GM18870 (cell line): ENCODE data around the gene AATK.
"Not testable (repeated sequence)": the region's sequence is repeated elsewhere in the genome, so short reads cannot be mapped to it uniquely, and the experiment has no call there.

ENCODE experiments used
- ATAC-seq: cut with Tn5 transposase; IDR thresholded peaks from one replicate; pipeline ENCODE4 v1.9.1; 2021; ENCODE audit warnings: moderate library complexity; ENCODE audit not compliant: unreplicated experiment

AATK gene

DNA sequence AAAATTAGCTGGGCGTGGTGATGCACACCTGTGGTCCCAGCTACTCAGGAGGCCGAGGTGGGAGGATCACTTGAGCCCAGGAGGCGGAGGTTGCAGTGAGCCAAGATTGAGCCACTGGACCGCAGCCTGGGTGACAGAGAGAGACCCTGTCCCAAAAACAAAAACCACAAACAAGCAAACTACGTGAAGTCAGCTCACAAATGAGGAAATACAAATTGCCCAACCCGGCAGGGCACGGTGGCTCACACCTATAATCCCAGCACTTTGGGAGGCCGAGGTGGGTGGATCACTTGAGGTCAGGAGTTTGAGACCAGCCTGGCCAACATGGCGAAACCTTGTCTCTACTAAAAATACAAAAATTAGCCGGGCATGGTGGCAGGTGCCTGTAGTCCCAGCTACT is 19.8 kb downstream of the AATK start:
- not testable (repeated sequence) for ATAC-seq

DNA sequence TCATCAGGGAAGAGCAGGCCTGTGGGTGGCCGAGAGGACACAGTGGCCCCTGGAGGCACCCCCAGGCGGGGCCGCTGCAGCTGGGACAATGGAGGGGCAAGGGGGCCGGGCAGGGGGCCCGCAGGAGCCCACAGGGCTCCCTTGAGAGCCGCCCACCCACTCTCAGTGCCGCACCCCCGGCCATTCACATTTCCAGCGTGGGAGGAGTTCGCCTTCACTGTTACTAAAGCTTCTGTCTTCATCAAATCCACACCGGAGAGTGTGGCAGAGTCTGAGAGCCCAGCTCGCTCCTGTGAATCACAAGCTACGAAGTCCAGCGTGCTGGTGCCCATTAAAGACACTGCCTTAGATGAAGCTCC is 21.6 kb downstream of the AATK start:
- no peak for ATAC-seq

DNA sequence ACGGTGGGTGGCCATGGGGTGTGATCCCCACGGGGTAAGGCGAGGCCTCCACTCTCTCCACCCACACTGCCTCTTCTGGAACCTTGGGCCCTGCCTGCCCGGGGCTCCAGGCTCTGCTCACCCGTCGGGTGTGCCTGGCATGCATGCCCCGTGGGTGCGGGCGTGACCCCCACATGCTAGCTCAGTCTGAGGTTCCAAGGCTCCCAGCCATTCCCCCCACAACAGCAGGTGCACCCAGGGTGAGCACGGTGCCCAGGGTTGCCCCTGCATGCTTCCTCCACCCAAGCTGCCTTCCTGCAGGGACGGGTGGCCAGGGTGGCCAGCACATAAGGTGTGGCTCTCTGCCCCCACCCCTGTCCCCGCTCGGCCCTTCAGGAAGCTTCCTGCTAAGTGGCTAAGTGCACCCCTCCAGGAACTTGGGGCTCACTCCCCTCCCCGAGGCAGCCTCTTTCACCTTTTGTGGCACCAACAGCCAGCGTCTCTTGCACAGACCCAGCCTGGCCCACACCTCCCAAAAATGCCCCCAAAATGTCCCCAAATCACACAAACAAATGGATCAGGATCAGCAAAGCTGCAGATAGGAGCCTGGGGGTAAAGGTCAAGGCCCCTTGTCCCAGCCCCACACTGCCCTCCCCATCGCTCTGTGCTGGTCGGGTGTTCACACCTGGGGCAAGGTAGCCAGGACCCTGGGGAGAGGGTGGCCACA is 22.2 kb downstream of the AATK start:
- no peak for ATAC-seq

DNA sequence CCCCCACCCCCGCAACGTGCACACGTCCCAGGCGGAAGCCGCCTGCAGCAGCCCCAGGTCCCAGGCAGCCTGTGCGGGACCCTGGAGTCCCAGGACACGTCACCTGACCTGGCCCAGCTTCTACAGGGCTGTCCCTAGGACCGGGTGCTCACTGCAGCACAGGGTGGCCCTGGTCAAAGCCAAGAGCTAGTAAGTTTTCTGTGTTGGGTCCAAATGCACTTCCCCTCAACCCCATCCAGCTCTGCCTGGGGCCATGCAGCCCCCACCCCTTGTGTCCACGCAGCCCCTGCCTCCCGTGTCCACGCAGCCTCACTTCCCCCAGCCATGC is 22.9 kb downstream of the AATK start:
- ATAC-seq, result no peak

DNA sequence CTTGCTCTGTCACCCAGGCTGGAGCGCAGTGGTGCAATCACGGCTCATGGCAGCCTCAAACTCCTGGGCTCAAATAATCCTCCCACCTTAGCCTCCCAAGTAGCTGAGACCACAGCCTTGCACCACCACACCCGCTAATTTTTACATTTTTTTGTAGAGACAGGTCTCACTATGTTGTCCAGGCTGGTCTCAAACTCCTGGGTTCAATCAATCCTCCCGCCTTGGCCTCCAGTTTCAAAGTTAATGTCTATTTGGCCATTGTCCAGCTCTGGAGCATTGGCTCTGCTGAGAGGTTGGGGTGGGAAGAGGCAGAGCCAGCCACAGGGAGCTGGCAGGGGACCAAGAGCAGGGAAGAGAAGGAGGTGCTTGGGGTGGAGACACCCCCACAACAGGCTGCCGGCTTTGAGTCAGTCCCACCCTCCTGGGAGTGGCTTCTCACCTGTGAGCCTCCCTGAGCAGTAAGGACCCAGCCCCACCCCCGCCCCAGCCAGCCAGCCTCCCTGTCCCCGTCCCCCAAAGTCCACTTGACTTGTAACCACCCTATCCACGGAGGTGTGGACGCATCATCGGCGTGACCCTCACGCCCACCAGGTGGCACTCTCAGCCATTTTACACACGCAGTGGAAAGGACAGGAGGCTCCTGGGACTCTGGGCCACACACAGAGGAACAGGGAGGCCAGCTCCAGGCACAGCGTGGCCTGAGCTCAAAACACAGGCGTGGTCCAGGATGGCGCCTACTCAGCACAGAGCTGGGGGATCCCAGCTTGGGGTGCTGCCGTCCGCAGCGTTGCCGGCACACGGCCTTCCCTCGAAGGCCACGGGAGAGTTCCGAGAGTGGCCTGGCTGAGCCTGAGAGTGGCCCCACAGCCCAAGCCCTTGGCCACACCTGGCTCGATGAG is 23.5 kb downstream of the AATK start:
- no peak for ATAC-seq

DNA sequence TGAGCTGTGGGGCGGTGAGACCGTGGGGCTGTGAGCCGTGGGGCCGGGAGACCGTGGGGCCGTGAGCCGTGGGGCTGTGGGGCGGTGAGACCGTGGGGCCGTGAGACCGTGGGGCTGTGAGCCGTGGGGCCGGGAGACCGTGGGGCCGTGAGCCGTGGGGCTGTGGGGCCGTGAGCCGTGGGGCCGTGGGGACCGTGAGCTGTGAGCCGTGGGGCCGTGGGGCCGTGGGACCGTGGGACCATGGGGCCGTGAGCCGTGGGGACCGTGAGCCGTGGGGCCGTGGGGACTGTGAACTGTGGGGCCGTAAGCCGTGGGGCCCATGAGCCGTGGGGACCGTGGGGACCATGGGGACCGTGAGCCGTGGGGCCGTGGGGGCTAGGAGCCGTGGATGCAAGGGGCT is 25.3 kb downstream of the AATK start:
- no peak for ATAC-seq

DNA sequence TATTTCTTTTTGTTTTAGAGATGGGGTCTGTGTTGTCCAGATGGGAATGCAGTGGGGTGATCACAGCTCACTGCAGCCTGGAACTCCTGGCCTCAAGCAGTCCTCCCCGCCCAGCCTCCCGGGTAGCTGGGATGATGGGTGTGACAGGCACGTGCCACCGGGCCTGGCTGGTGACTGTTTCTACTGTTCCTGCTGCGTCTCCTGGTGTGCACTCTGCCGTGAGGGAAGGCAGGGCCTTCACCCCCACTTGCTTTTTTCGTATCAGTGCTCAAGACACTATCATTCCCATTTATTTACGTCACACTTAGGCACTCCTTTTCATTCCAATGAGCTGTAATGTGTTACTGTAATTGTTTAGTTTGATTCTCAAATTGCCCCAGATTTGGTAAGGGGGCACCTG is 26.0 kb downstream of the AATK start:
- ATAC-seq, result no peak

DNA sequence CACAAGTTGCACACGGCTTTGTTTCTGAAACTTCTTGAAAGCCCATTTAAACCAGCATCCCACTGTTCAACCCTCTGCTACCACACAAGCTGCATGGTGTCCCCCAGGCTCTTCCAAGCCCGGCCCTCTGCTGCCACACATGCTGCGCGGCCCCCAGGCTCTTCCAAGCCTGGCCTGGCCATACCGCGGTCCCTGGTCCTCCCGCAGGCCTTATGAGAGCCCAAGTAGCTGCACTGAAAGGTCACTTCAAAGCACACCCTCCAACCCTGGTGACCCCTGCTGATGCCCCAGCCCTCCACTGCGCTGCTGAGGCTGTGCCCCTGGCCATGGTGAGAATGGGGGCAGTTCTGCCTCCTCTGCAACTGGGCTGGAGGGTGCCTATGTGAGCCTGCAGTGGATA is 26.6 kb downstream of the AATK start:
- ATAC-seq, result no peak

DNA sequence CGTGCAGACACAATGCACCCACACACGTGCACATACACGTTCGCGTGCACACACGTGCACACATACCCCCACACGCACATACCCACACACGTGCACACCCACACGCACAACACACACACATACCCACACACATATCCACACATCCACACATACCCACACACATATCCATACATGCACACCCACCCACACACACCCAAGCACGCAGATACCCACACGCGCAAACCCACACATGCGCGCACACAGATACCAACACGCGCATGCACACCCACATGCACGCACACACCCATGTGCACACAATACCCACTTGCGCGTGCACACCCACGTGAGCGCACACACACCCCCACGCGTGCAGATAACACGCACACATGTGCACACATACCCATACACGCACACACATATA is 27.5 kb downstream of the AATK start:
- ATAC-seq, result no peak

DNA sequence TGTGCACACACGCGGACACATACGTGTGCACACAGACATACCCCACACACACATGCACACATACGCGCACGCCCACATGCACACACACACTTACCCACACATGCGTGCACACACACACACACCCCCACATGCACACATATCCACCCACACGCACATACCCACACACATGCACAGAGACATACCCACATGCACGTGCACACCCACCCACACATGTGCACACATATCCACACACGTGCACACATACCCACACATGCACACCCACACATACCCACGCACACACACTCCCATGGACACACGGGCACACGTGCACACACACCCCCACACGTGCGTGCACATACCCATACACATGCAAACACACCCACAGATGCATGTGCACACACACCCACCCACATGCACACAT is 27.9 kb downstream of the AATK start:
- ATAC-seq, result no peak

DNA sequence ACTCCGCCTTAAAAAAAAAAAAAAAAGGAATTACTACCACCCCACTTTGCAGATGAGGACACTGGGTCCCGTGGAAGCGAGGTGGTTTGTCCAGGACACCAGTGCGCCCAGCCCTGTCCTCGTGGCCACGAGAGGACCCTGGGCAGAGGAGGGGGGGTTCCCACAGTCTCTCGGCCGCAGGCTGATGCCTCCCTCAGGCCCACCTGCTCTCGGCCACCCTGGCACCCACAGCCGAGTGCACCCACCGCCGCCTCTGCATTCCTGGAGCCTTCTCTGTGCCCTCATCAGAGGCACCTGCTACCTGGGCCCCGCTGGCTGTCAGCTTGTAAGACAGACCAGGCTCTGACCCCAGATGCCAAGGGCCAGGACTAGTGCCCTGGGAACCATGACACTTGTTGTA is 28.8 kb downstream of the AATK start:
- no peak for ATAC-seq

DNA sequence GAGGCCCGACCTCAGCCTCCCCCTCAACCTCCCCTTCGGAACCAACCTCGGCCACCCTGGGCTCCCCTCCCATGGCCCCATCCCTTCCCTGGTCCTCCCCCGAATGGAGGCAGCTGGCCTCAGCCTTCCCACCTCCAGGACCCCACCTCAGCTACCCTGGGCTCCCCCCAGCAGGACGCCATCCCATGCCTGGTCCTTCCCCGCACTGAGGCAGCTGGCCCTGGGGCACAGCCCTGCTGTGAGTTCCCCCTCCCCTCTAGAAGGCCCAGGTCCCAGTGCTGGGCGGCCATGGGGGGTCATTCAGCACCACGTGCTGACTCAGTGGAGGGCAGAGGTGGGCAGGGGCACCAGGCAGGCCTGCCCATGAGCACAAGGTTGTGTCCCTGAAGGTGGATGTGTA is 29.7 kb downstream of the AATK start:
- no peak for ATAC-seq

DNA sequence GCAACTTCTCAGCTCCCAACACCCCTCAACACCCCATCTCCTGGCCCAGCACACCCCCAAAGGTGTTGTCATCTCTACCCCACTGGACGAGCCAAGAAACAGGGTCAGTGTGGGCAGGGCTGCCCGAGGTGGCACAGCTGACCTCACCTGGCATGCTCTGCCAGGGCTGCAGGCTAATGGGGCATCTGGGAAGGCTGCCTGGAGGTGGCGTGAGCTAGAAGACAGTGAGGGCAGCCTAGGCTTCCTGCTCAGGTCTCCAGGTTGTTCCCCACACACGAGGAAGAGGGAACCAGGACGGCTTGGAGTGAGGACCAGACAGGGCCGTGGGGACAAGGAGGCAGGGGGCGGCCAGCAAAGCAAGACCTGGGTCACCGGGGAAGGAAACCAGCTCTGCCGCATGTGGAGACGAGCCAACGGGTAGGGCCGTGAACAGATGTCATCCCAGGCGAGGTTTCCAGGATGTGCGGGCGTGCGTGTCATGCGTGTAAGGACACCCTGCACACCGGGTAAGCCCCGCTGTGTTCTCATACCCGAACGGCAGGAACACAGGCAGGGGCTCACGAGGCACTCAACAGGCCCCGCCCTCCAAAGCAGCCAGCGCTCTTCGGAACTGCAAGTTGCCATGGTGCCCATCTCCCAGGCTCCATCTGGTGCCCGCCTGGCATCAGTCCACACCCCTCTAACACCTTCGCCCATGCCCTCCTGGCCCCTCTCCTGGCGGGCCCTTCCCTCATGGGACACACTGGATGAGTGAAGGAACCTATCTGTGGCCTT is 30.3 kb downstream of the AATK start:
- no peak for ATAC-seq

DNA sequence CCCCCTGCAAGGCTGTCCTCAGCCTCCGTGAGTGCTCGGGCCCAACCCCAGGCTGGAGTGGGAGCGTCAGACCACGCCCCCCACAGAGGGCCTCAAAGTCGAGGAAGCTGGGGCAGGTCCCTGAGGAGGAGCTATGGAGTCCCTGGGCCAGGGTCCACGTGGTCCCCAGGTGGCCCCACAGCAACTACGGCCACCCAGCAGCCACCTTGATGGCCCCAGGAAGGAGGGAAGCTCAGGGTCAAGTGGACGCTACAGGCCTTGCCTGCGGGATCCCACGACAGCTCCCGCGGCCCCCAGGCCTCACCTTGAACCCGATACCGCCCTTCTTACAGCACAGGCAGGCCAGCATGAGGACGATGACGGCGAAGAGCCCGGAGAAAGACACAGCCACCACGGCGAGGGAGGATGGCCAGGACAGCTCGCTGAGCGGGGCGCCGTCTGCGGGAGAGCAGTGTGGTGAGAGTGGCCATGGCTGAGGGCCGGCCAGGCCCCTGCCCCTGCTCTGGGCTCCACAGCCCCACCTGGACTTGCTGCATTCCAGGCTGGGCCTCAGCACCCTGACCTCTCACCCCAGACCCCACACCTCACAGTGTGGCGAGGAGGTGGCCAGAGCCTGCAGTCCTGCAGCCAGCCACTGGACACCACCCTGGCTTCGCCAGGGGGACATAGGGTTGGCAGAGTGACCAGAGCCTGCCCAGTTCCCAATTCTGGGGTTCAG is 31.8 kb downstream of the AATK start:
- no peak for ATAC-seq

DNA sequence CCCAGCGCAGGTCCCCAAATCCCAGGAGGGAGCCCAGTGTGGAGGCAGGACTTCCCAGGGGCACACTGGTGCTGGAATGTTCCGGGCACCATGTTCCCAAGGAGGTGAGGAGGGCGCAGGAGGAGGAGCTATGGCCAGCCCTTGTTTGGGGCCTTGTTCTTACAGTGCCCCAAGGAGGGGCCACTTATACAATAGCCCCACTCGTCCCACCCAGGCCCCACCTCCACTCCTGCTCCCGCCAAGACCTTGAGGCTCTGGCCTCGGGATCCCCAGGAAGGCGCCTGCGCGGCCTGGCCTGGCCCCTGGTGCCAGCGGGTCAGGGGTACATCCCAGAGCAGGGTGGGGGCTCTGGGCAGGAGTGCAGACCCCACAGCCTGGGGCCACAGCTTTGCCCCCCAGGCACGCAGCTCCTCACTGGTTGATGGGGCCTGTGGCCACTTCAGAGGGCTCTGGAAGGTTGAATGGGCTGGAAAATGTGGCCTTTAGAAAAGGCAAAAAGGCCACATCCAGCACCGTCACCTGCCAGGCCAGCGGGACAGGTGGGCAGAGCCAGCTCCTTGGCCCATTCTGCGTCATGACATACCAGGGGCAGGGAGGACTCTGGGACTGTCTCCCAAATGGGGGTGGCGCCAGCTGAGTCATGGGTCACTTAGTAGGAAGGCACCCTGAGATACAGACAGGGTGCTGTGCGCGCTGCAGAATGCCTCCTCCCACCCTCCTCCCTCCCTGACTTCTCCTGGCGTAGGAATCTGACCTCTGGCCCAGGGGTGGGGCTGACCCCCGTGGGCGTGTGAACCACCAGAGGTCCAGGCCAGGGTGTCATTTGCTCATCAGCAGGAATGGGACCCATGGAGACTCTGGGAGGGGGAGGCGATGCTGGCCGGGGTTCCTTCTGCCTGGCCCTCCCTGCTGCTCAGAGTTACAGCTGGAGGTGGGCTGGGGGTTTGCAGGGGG is 33.0 kb downstream of the AATK start:
- no peak for ATAC-seq

DNA sequence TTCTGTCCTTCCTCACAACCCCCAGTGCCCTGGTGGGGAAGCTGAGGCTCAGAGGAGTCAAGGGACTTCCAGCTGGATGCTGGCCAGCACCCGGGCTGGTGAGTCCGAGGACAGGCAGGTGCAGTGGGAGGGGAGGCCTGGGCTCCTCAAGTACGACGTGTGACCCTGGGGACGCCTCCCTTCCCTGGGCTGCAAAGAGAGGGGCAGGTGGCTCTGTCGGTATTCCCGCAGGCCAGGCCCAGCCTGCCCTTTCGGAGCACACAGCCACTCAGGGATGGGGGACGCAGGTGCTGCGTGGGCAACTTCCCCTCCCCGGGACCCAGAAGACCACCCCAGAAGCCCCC is 33.9 kb downstream of the AATK start:
- ATAC-seq, result no peak

DNA sequence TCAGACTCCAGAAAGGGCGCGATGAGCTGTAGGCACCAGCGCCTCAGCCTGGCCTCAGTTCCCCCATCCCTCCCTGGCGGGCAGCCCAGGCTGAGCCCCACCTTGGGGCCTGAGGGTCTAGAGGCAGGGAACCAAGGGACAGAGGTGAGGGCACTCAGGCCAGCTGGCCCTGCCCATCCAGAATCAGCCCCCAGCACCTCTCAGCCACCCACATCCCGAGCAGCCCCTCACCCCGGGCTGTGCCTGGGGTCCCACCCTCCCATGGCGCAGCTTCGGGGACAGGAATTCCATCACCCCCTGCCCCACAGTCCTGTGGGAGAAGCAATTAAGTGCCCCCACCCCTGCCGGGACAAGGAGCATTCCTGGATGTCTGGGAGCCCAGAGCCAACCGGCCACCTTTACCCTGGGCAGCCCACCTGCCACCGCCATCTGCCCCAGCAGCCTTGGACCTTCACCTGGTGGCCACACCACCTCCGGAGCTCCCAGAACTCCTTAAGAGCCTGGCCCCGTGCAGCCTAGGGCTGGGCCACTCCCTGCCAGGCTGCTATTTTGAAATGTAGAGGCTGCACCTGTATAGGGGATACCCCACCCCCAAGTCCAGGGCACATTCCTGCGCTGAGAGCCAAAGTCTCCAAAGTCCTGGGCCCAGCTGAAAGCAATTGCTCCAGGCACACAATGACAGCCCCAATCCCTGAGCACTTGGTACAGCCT is 34.4 kb downstream of the AATK start:
- ATAC-seq, result no peak

DNA sequence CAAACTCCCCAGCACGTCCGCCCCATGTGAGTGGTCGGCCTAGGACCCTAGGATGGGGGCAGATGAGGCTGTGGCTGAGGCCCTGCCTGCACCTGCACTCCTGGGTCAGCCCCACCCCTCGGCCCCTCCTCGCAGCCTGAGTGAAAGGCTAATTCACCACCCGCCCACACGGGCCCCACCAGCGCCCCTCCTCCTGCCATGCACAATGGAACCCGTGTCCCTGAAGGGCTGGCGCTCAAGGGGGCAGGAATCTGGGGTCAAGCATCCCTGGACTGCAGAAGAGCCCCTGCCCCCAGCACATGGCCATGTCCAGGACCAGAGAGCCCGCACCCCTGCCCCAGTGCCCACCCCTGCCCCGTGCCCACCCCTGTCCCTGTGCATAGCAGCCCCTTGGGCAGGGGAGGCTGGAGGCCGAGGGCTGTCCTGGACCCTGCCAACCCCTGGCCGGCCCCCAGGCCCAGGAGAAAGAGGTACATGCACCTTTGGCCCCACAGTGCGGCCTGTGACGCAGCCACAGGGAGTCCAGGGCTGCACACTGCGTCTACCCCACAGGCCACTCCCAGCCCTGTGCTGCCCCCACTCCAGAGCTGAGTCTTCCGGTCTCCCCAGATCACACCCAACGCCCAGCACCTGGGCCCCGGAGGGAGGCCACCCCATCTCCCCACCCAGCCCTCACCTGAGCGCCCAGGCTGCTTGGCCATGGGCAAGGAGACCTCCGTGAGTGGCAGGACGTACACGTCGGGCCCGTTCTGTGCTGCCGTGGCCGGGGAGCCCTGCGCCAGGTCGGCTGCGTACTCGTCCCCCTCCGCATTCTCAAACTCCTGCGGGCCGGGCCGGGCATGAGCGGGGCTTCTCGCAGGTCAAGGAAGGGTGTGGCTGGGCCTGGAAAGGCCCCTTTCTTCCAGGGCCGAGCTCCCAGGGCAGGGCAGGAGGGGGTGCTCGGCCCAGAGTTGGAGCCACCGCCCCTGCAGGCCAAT is 35.3 kb downstream of the AATK start:
- no peak for ATAC-seq
